Neural progenitor cell (in vitro differentiated cells): ENCODE data around the gene TENM3.

Source experiments
- CTCF ChIP-seq: fragments of 200-600 bp; sonication (generic); IDR thresholded peaks from 2 replicates; pipeline ENCODE4 v1.5.1; 2017; ENCODE audit warnings: antibody characterized with exemption, mild to moderate bottlenecking
- EZH2 ChIP-seq: fragments of 200-600 bp; sonication (generic); IDR thresholded peaks from 2 replicates; pipeline ENCODE4 v1.6.1; 2017; ENCODE audit warnings: antibody characterized with exemption, mild to moderate bottlenecking, moderate library complexity
- EZH2phosphoT487 ChIP-seq: fragments of 200-600 bp; sonication (generic); IDR thresholded peaks from 2 replicates; pipeline ENCODE4 v1.6.1; 2017; ENCODE audit warnings: antibody characterized with exemption

- no peak for TF ChIP-seq CTCF
- no peak for TF ChIP-seq EZH2
- TF ChIP-seq EZH2phosphoT487: no peak
Observed at GRCh38 chr4:182245041-182245440, 1.8 kb downstream of the TENM3 start.
